Measurements from ENCODE around the gene DDX47. TPM values are rescaled to one million over a fixed set of nuclear protein-coding genes. Genes with fewer than 3 reads are reported as not detected.
A peak's percentile ranks its signal among the peaks of the same experiment; 100 is the strongest.

The DDX47 gene
- total RNA-seq, 2 experiments from 2014 or later, result 153 TPM

DNA sequence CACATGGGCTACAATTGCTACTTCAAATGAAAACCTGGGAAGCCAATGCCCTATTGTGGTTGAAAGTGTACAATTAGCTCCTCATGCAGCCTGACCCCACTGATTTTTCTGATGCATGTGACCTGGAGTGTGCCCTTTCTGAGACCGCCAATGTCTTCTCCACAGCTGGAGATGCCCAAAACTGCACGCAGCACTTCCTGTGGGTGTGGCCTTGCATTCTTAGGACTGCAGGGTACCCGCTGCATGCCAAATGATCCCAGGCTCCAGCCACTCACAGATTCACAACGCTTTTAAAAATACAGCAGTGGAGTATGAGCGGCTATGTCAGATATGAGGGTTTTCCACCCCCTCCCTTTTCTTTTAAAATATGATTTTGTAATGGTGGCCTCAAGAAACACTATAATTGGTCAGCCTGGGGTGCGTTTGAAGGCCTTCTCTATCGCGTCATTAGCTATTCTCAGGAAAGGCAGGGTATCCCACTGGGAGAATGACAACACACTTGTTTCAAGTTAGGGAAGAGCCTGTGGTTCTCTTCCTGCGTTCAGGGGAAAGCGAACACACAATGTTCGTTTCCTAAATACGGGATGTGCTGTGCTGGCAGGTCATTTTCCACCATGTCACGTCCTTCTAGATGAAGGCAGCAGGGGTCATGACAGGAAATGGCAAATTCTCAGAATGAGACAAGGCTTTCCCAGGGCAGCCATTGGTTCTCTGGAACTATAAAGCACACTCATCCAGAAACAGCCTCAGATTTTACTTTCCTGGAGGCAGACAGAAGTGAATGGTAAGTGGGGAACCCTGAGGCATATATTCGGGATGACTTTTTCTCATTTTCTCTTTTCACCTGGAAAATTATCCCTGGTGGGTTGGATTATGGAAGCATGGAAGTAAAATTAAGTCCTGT is 28.0 kb upstream of the DDX47 start, which contains the start of gene APOLD1:
Gene APOLD1, plus strand, starts transcription at position 749 of the 904 bp plus-strand sequence. Its CDS starts 33 bp downstream, at position 782.
- ATAC-seq (ENCODE audit: poor library complexity) (no peak), DNase-seq (no peak)
- no peaks in the 10 kb centered on the region for H3K27me3 ChIP-seq (ENCODE audit: control insufficient read depth in 1 of 2, insufficient read depth in 2 of 2, low read length in 2 of 2)
- CTCF ChIA-PET, result no interaction called here
- intact Hi-C loops (cut with DNase I, micrococcal nuclease), result loop anchor here (5.0 to 10.0 kb wide), 3 partner anchors 212 to 310 kb away; partner anchors contain the start of gene HEBP1 (in 1 of the 2)
- H3K4me3 ChIP-seq (ENCODE audit: low read length), result peak within 1 kb of the TSS; percentile 79
- Mint-ChIP-seq H3K27ac (peak within 1 kb of the TSS; percentile 83), H3K4me3 (peak within 1 kb of the TSS; percentile 85), H3K9me3 (no peaks in the 10 kb centered on the region), H3K27me3 (no peaks in the 10 kb centered on the region), H3K36me3 (ENCODE audit: low read depth) (no peaks in the 10 kb centered on the region), H3K4me1 (ENCODE audit: low read depth) (peaks cover 20% of the 10 kb centered on the region)
- peak within 1 kb of the TSS in 1 of 2 donors; percentile 64 for H3K27ac ChIP-seq (ENCODE audit: low read depth in 1 of 2, low read length in 2 of 2)
- no peaks in the 10 kb centered on the region for H3K9me3 ChIP-seq (ENCODE audit: control insufficient read depth in 1 of 2, insufficient read depth in 1 of 2, low read length in 2 of 2)
- H3K4me1 ChIP-seq (ENCODE audit: insufficient read depth, low read length), result peaks cover 27% of the 10 kb centered on the region
- H3K36me3 ChIP-seq (ENCODE audit: insufficient read depth, low read length), result no peaks in the 10 kb centered on the region
- POLR2A ChIA-PET, result interaction anchor here (2.6 to 3.5 kb wide), 2 partner anchors 21 to 24 kb away, joined by 13 to 24 read pairs; no protein-coding TSS in a partner anchor
- TF ChIP-seq, protein P1, sequence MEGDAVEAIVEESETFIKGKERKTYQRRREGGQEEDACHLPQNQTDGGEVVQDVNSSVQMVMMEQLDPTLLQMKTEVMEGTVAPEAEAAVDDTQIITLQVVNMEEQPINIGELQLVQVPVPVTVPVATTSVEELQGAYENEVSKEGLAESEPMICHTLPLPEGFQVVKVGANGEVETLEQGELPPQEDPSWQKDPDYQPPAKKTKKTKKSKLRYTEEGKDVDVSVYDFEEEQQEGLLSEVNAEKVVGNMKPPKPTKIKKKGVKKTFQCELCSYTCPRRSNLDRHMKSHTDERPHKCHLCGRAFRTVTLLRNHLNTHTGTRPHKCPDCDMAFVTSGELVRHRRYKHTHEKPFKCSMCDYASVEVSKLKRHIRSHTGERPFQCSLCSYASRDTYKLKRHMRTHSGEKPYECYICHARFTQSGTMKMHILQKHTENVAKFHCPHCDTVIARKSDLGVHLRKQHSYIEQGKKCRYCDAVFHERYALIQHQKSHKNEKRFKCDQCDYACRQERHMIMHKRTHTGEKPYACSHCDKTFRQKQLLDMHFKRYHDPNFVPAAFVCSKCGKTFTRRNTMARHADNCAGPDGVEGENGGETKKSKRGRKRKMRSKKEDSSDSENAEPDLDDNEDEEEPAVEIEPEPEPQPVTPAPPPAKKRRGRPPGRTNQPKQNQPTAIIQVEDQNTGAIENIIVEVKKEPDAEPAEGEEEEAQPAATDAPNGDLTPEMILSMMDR (IDR thresholded peaks at IDR 0.05), result no peak

DNA sequence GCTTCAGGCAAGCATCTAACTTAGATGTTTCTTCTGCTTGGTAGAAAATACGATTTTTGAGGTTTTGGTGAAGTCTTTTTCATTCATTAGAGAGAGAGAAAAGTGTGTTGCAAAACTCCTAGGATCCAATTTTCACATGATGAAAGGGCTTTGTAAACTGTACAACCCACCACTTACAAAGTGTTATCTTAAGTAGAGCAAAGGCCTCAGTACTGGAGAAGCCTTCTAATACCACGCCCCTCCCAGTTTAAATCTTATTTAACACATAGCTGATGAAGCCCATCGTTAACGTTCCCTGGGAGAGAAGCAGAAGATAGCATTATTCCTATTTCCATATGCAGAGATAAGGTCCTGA is 26.8 kb upstream of the DDX47 start:
- Histone ChIP-seq H3K36me3 (ENCODE audit: insufficient read depth, low read length) (no peaks in the 10 kb centered on the region), H3K4me1 (ENCODE audit: insufficient read depth, low read length) (peaks cover 27% of the 10 kb centered on the region), H3K27me3 (ENCODE audit: control insufficient read depth in 1 of 2, insufficient read depth in 2 of 2, low read length in 2 of 2) (no peaks in the 10 kb centered on the region), H3K9me3 (ENCODE audit: control insufficient read depth in 1 of 2, insufficient read depth in 1 of 2, low read length in 2 of 2) (no peaks in the 10 kb centered on the region), H3K4me3 (ENCODE audit: low read length) (peak overlapping the region; percentile 79), H3K27ac (ENCODE audit: low read depth in 1 of 2, low read length in 2 of 2) (peak overlapping the region in 1 of 2 donors; percentile 64)
- intact Hi-C loops (cut with DNase I, micrococcal nuclease), result loop anchor here (2.0 to 10.0 kb wide), 4 partner anchors 60 to 308 kb away; partner anchors contain the start of gene HEBP1 (in 1 of the 2)
- no peak for DNase-seq
- Mint-ChIP-seq H3K9me3 (no peaks in the 10 kb centered on the region), H3K36me3 (ENCODE audit: low read depth) (no peaks in the 10 kb centered on the region), H3K4me1 (ENCODE audit: low read depth) (peaks cover 20% of the 10 kb centered on the region), H3K27ac (peak overlapping the region; percentile 83), H3K27me3 (no peaks in the 10 kb centered on the region), H3K4me3 (peak overlapping the region; percentile 85)
- TF ChIP-seq, protein P1 (IDR thresholded peaks at IDR 0.05), result no peak
- POLR2A ChIA-PET, result interaction anchor here (0.6 to 3.5 kb wide), 14 partner anchors 17 to 429 kb away, joined by 3 to 31 read pairs (median 4); partner anchors contain the start of genes BORCS5, DDX47 and FAM234B
- peak; percentile 8 for ATAC-seq (ENCODE audit: poor library complexity)
- CTCF ChIA-PET, result interaction anchor here (0.8 to 1.3 kb wide), 2 partner anchors 13 to 27 kb away, joined by 3 read pairs; no protein-coding TSS in a partner anchor

DNA sequence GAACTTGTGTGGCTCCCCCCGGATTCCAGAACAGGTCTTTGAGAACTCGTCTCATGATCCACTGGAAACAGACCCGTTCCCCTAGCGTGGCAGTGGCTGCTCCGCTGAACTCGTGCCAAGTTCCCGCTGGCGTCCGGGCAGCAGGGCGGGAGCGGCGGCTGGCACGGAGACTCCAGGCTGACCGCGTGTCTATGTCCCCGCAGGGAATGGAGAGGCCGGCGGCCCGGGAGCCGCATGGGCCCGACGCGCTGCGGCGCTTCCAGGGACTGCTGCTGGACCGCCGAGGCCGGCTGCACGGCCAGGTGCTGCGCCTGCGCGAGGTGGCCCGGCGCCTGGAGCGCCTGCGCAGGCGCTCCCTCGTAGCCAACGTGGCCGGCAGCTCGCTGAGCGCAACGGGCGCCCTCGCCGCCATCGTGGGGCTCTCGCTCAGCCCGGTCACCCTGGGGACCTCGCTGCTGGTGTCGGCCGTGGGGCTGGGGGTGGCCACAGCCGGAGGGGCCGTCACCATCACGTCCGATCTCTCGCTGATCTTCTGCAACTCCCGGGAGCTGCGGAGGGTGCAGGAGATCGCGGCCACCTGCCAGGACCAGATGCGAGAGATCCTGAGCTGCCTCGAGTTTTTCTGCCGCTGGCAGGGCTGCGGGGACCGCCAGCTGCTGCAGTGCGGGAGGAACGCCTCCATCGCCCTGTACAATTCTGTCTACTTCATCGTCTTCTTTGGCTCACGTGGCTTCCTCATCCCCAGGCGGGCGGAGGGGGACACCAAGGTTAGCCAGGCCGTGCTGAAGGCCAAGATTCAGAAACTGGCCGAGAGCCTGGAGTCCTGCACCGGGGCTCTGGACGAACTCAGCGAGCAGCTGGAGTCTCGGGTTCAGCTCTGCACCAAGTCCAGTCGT is 26.2 kb upstream of the DDX47 start:
- no peaks in the 10 kb centered on the region for H3K36me3 Mint-ChIP-seq (ENCODE audit: low read depth)
- Histone ChIP-seq H3K4me1 (ENCODE audit: insufficient read depth, low read length) (peaks cover 27% of the 10 kb centered on the region), H3K4me3 (ENCODE audit: low read length) (peak overlapping the region; percentile 79), H3K9me3 (ENCODE audit: control insufficient read depth in 1 of 2, insufficient read depth in 1 of 2, low read length in 2 of 2) (no peaks in the 10 kb centered on the region), H3K36me3 (ENCODE audit: insufficient read depth, low read length) (no peaks in the 10 kb centered on the region), H3K27me3 (ENCODE audit: control insufficient read depth in 1 of 2, insufficient read depth in 2 of 2, low read length in 2 of 2) (no peaks in the 10 kb centered on the region), H3K27ac (ENCODE audit: low read depth in 1 of 2, low read length in 2 of 2) (peak overlapping the region; percentile 64 to 75)
- H3K9me3 Mint-ChIP-seq, result no peaks in the 10 kb centered on the region
- ATAC-seq (ENCODE audit: poor library complexity), result peak; percentile 87
- peak; percentile 44 to 92 (median 68) for DNase-seq
- no peaks in the 10 kb centered on the region for H3K27me3 Mint-ChIP-seq
- peak overlapping the region; percentile 83 for H3K27ac Mint-ChIP-seq
- TF ChIP-seq, protein P1 (IDR thresholded peaks at IDR 0.05), result no peak
- ChIA-PET POLR2A (interaction anchor here (0.6 to 3.5 kb wide), 17 partner anchors 16 to 430 kb away, joined by 3 to 31 read pairs (median 4); partner anchors contain the start of genes BORCS5, DDX47 and FAM234B), CTCF (interaction anchor here (0.8 to 1.3 kb wide), 2 partner anchors 13 to 27 kb away, joined by 3 read pairs; no protein-coding TSS in a partner anchor)
- intact Hi-C loops (cut with DNase I, micrococcal nuclease), result loop anchor here (2.0 to 10.0 kb wide), 4 partner anchors 60 to 308 kb away; partner anchors contain the start of gene HEBP1 (in 1 of the 2)
- H3K4me3 Mint-ChIP-seq, result peak overlapping the region; percentile 93
- peaks cover 20% of the 10 kb centered on the region for H3K4me1 Mint-ChIP-seq (ENCODE audit: low read depth)

All from CD4-positive, alpha-beta T cell (primary cell).